A549 (cell line): ENCODE data around the gene MSMP.

Experiments used
- CEBPB ChIP-seq, 2 experiments: fragments of >200 bp in 1 of 2; sonication (Bioruptor Twin) in 1 of 2; formaldehyde crosslinking in 1 of 2; IDR thresholded peaks; 2 replicates each; pipeline ENCODE4 v1.6.1; 2012 to 2016
- CHD4 ChIP-seq: fragments of 200-600 bp; sonication (generic); IDR thresholded peaks from 2 replicates; pipeline ENCODE4 v1.6.1; 2016; ENCODE audit warnings: antibody characterized with exemption, mild to moderate bottlenecking, borderline replicate concordance
- EP300 ChIP-seq, 2 experiments: fragments of >200 bp; sonication (Bioruptor Twin); formaldehyde crosslinking; IDR thresholded peaks; 2 replicates in 1 of 2; 3 replicates in 1 of 2; pipeline ENCODE4 v1.6.1; 2016 to 2017
- FOSL2 ChIP-seq, 2 experiments: fragments of 450-650 bp in 1 of 2; fragments of >200 bp in 1 of 2; sonication (Bioruptor Twin) in 1 of 2; formaldehyde crosslinking; IDR thresholded peaks; 2 replicates each; pipeline versions ENCODE4 v1.5.0 to v1.6.1; 2016 to 2020; ENCODE audit warnings: mild to moderate bottlenecking in 1 of 2, moderate library complexity in 1 of 2
- MYC ChIP-seq: IDR thresholded peaks from 2 replicates; pipeline ENCODE4 v1.6.1; 2012; ENCODE audit warnings: mild to moderate bottlenecking, inconsistent platforms, low read length, improper control_type of control experiment, borderline replicate concordance
- POLR2A ChIP-seq: IDR thresholded peaks from 2 replicates; pipeline ENCODE4 v1.6.1; 2012; ENCODE audit warnings: mild to moderate bottlenecking, low read length
- POLR2AphosphoS2 ChIP-seq: conservative IDR thresholded peaks from 2 replicates; pipeline ENCODE4 v1.6.1; 2012; ENCODE audit warnings: low read length, improper control_type of control experiment, inconsistent platforms
- RAD21 ChIP-seq, 2 experiments: fragments of >200 bp in 1 of 2; sonication (Bioruptor Twin) in 1 of 2; formaldehyde crosslinking in 1 of 2; IDR thresholded peaks in 1 of 2; conservative IDR thresholded peaks in 1 of 2; 2 replicates in 1 of 2; 3 replicates in 1 of 2; pipeline ENCODE4 v1.6.1; 2012 to 2018; ENCODE audit warnings: inconsistent platforms in 1 of 2
- SMC3 ChIP-seq: fragments of >200 bp; sonication (Bioruptor Twin); formaldehyde crosslinking; IDR thresholded peaks from 3 replicates; pipeline ENCODE4 v1.6.1; 2018; ENCODE audit warnings: inconsistent platforms
- ZC3H11A ChIP-seq: fragments of 450-650 bp; IDR thresholded peaks from 2 replicates; pipeline ENCODE4 v1.6.1; 2014; ENCODE audit warnings: antibody characterized with exemption, mild to moderate bottlenecking
- TF ChIP-seq, protein P1 (sequence below): fragments of >200 bp; sonication (Bioruptor Twin); formaldehyde crosslinking; IDR thresholded peaks from 3 replicates; pipeline ENCODE4 v1.5.1; 2016
- TF ChIP-seq, protein P2 (sequence below): IDR thresholded peaks from 2 replicates; pipeline ENCODE4 v1.6.1; 2012; ENCODE audit warnings: low read depth, borderline replicate concordance
- TF ChIP-seq, protein P3 (sequence below): IDR thresholded peaks from 2 replicates; pipeline ENCODE4 v1.6.1; 2012
- TF ChIP-seq, protein P4 (sequence below): fragments of 450-650 bp; IDR thresholded peaks from 2 replicates; pipeline ENCODE4 v1.6.1; 2014; ENCODE audit warnings: antibody characterized with exemption

DNA sequence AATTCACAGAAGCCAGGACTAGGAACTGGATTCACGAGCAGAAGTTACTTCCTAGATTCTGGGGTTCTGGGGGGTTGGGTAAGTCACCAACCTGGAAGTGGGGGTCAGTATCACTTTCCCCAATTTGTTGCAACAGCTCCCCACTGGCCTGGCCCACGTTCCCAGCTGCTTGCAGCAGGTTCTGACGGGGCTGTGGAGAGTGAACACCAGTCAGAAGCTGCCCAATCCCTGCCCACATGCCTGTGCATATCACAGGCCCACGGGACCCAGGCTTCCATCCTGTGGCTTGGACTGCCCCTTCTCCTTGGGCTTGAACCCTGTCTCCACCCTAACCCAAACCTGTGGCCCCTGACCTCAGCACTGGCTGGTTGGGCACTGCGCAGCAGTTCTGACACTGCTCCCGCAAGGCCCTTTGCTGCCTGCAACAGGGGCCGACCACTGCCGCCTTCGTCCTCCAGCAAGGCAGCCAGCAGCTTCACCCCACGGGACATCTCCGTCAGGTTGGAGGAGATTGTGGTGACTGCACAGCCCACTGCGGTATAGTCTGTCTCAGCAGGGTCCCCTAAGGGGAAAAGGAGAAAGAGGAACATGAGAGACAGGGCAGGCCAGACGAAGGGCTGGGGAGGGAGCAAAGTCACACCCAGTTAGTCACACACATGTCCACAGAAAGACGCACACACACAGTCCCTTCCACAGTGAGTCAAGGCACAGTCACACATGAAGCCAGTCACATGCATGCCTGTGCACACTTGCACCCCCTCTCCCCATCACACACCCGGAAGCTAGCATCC lies 35.2 kb downstream of the MSMP start:
- TF ChIP-seq EP300 (IDR thresholded peaks at IDR 0.05) (no peak), SMC3 (no peak), MYC (no peak), FOSL2 (IDR thresholded peaks at IDR 0.05) (no peak), FOSL2 (CRISPR knock-in tag; IDR thresholded peaks at IDR 0.05) (no peak), CEBPB (IDR thresholded peaks at IDR 0.05) (no peak), CHD4 (no peak), POLR2AphosphoS2 (no peak), RAD21 (conservative IDR thresholded peaks at IDR 0.05 in 1 of 2, IDR thresholded peaks at IDR 0.05 in 1 of 2) (no peak), POLR2A (no peak), ZC3H11A (no peak)
- TF ChIP-seq, protein P1, sequence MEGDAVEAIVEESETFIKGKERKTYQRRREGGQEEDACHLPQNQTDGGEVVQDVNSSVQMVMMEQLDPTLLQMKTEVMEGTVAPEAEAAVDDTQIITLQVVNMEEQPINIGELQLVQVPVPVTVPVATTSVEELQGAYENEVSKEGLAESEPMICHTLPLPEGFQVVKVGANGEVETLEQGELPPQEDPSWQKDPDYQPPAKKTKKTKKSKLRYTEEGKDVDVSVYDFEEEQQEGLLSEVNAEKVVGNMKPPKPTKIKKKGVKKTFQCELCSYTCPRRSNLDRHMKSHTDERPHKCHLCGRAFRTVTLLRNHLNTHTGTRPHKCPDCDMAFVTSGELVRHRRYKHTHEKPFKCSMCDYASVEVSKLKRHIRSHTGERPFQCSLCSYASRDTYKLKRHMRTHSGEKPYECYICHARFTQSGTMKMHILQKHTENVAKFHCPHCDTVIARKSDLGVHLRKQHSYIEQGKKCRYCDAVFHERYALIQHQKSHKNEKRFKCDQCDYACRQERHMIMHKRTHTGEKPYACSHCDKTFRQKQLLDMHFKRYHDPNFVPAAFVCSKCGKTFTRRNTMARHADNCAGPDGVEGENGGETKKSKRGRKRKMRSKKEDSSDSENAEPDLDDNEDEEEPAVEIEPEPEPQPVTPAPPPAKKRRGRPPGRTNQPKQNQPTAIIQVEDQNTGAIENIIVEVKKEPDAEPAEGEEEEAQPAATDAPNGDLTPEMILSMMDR: no peak
- TF ChIP-seq, protein P2, sequence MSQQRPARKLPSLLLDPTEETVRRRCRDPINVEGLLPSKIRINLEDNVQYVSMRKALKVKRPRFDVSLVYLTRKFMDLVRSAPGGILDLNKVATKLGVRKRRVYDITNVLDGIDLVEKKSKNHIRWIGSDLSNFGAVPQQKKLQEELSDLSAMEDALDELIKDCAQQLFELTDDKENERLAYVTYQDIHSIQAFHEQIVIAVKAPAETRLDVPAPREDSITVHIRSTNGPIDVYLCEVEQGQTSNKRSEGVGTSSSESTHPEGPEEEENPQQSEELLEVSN: no peak
- TF ChIP-seq, protein P3, sequence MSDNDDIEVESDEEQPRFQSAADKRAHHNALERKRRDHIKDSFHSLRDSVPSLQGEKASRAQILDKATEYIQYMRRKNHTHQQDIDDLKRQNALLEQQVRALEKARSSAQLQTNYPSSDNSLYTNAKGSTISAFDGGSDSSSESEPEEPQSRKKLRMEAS: no peak
- TF ChIP-seq, protein P4, sequence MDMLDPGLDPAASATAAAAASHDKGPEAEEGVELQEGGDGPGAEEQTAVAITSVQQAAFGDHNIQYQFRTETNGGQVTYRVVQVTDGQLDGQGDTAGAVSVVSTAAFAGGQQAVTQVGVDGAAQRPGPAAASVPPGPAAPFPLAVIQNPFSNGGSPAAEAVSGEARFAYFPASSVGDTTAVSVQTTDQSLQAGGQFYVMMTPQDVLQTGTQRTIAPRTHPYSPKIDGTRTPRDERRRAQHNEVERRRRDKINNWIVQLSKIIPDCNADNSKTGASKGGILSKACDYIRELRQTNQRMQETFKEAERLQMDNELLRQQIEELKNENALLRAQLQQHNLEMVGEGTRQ: no peak
